GM10248 (cell line): ENCODE measurements around the gene ABCC8.
A peak's percentile ranks its signal among the peaks of the same experiment; 100 is the strongest.

Experiments used
- CTCF ChIA-PET: fragments of 300-600 bp; sonication (Branson Sonifier 250); formaldehyde crosslinking; extraction: SDS; loops from one replicate; lab custom pipeline; 2021; ENCODE audit warnings: antibody characterized with exemption; lab: Yijun Ruan, JAX
- POLR2A ChIA-PET: fragments of 350-650 bp; sonication (Branson Sonifier 250); formaldehyde crosslinking; extraction: SDS; loops from one replicate; lab custom pipeline; 2020; ENCODE audit warnings: antibody characterized with exemption; lab: Yijun Ruan, JAX
- DNase-seq: peaks from one replicate; pipeline ENCODE4 v3.0.0; 2012; ENCODE audit errors: extremely low spot score
- TF ChIP-seq, protein P1 (sequence below): IDR thresholded peaks from 2 replicates; pipeline ENCODE4 v1.5.1; 2012; ENCODE audit warnings: mild to moderate bottlenecking, low read depth; ENCODE audit errors: extremely low read depth, missing control alignments, control extremely low read depth

Gene ABCC8

DNA sequence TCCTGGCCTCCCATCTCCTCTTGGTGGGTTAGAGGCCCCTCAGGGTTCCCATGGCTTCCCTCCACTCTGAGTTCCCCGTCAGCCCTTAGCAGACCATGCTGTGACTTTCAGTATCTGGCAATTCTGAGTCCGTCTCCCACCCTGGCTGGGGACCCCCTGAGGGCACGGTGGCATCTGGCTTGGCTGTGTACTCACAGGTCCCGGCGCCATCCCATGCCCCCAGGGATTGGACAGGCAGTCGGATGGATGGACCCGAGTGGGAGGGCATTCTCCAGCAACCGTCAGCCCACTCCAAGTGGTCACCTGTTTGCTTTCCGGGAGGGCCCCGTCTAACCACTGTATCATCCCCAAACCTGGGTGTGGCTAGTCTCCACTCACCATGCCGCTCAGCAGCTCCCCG lies 24.0 kb upstream of the ABCC8 start:
- POLR2A ChIA-PET = no interaction called here
- no peak for DNase-seq
- CTCF ChIA-PET = interaction anchor here (1.9 kb wide), 1 partner anchor 114 kb away, joined by 5 read pairs; no protein-coding TSS in a partner anchor
- TF ChIP-seq, protein P1, sequence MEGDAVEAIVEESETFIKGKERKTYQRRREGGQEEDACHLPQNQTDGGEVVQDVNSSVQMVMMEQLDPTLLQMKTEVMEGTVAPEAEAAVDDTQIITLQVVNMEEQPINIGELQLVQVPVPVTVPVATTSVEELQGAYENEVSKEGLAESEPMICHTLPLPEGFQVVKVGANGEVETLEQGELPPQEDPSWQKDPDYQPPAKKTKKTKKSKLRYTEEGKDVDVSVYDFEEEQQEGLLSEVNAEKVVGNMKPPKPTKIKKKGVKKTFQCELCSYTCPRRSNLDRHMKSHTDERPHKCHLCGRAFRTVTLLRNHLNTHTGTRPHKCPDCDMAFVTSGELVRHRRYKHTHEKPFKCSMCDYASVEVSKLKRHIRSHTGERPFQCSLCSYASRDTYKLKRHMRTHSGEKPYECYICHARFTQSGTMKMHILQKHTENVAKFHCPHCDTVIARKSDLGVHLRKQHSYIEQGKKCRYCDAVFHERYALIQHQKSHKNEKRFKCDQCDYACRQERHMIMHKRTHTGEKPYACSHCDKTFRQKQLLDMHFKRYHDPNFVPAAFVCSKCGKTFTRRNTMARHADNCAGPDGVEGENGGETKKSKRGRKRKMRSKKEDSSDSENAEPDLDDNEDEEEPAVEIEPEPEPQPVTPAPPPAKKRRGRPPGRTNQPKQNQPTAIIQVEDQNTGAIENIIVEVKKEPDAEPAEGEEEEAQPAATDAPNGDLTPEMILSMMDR = no peak

DNA sequence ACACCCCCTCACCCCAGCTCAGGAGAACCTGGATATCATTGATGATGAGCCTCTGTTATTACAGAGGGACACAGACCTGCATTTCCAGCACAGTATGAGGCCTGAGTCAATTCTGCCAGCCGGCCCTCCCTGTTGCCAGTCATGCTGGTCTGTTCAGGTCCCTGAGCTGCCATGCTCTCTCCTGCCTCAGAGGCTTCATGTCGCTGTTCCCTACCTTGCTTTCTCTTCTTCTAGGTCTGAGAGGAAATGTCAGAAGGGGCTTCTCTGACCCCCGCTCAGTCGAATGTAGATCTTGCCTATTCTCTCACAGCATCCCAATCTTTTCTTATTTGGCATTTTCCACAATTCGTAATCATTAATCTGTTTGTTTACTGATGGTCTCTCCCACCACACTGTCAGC lies 21.8 kb upstream of the ABCC8 start:
- ChIA-PET POLR2A (no interaction called here), CTCF (interaction anchor here (1.0 to 2.6 kb wide), 5 partner anchors 30 to 269 kb away, joined by 3 to 6 read pairs (median 5); partner anchors contain the start of gene USH1C)
- TF ChIP-seq, protein P1 = peak; percentile 19
- DNase-seq = no peak

DNA sequence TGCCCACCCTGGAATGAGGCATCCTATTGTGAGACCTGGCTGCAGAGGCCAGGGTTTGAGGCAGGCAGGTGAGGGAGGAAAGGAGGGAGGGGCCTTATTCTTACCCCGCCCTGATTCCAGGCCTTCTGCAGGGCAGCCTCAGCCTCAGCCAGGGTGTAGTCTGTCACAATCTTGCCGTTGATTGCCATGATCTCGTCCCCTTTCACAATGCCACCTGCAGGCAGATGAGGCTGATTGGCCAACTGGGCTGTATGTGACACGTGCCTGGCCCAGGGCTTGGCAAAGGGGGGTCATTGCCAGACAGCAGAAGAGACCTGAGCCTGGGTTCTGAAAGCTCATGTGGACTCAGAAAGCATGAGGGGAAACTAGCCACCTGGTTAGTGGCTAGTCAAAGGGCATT lies 21.4 kb upstream of the ABCC8 start:
- TF ChIP-seq, protein P1 = no peak
- CTCF ChIA-PET = interaction anchor here (1.0 to 2.6 kb wide), 4 partner anchors 29 to 268 kb away, joined by 3 to 6 read pairs (median 4); partner anchors contain the start of gene USH1C
- POLR2A ChIA-PET = no interaction called here
- no peak for DNase-seq

DNA sequence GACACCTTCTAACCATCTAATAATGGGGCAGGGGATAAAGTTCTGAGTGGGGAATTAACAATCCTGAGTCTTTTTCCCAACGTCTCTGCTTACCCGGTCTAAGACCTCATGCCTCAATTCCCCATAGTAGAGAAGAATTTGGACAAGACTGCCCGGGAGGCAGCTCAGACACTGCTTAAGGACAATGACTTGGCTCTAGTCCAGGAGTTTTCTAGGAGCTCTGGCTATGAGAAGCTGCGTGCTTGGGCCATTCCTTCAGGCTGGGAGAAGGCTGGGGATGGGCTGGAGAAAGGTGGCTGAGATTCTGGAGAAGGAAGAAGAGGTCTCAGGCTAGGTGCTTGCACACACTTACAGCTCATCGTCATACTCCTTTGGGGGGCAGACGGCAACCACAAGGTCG lies 19.8 kb upstream of the ABCC8 start:
- no peak for DNase-seq
- CTCF ChIA-PET = interaction anchor here (1.3 to 3.2 kb wide), 3 partner anchors 112 to 551 kb away, joined by 3 to 11 read pairs (median 5); no protein-coding TSS in a partner anchor
- POLR2A ChIA-PET = no interaction called here
- TF ChIP-seq, protein P1 = no peak

DNA sequence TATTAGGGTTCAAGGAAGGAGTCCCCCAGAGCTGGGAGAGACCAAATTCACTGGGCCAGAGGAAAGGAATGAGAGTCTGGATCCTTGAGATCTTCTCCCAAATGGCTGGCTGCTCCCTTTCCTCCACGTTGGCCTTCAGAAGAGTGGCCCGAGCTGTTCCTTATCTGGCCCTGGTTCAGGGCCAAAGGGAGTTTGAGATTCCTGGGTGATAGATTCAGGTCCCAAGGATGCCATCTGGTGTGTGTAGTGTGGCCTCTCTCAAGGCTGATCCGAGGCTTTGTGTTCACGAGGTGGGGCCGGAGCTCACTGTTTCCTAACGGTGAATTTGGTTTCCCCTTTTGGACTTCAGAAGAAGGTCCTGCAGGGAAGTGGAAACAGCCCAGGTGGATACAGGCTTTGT lies 17.4 kb upstream of the ABCC8 start:
- ChIA-PET POLR2A (no interaction called here), CTCF (interaction anchor here (1.4 to 3.7 kb wide), 4 partner anchors 10 to 110 kb away, joined by 4 to 18 read pairs (median 8); no protein-coding TSS in a partner anchor)
- TF ChIP-seq, protein P1 = no peak
- no peak for DNase-seq

DNA sequence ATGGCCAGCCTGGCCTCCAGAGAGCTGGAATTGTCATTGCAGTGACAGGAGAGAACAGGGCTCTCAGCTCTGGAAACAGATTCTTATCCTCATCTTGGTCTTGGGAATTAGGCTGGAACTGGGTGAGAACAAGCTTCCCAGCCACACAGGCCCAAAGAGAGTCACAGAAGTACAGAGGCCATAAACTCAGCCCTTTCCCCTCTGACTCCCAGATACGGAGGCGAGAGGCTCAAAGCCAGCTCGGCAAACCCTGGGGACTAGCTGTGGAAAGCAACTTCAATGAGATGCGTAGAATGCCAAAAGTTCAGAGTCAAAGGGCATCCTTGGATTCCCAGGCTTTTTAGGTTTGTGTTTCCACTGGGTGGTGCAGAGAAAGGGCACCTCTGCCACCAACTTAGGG lies 14.3 kb upstream of the ABCC8 start:
- ChIA-PET POLR2A (no interaction called here), CTCF (interaction anchor here (3.7 kb wide), 1 partner anchor 13 kb away, joined by 18 read pairs; no protein-coding TSS in a partner anchor)
- TF ChIP-seq, protein P1 = no peak
- no peak for DNase-seq
